ENCODE data around the gene GPR78. TPM values are rescaled to one million over a fixed set of nuclear protein-coding genes. Genes with fewer than 3 reads are reported as not detected.

The GPR78 gene, protein sequence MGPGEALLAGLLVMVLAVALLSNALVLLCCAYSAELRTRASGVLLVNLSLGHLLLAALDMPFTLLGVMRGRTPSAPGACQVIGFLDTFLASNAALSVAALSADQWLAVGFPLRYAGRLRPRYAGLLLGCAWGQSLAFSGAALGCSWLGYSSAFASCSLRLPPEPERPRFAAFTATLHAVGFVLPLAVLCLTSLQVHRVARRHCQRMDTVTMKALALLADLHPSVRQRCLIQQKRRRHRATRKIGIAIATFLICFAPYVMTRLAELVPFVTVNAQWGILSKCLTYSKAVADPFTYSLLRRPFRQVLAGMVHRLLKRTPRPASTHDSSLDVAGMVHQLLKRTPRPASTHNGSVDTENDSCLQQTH
- total RNA-seq (2012; rRNA removed) (under 0.01 TPM in 2 replicates), polyA plus RNA-seq (2012; rRNA removed) (0.07 and 0.10 TPM in 2 replicates), Bru-seq, nascent RNA (not detected), BruChase-seq, experiment 1, labeled RNA remaining after a 6-hour chase (percentile 9 among the genes with signal in this experiment), BruChase-seq, experiment 2, labeled RNA remaining after a 2-hour chase (not detected)
- polyA plus RNA-seq (2012; cell fraction: cytosol; rRNA removed): 0.03 and 0.05 TPM in 2 replicates
- polyA plus RNA-seq (2012; cell fraction: nucleus; rRNA removed; ENCODE audit: low replicate concordance): 1.3 and 1.7 TPM in 2 replicates
- long read RNA-seq, partial matches to known transcripts: 50 of 53 reads
- long read RNA-seq, other reads (novel, unspliced or antisense): 3 of 53 reads

GRCh38 chr4:8580321-8581093 lies at the start of gene GPR78:
Gene GPR78, plus strand, starts transcription at chr4:8580392. Its CDS starts 591 bp downstream, at chr4:8580983.
- Histone ChIP-seq H3K56ac (ENCODE audit: extremely low read depth, insufficient read depth, low read length) (no peak within 1 kb of the TSS), H3K4me3 (ENCODE audit: insufficient read depth, low read depth, low read length) (no peak within 1 kb of the TSS), H2AFZ (replicated peaks; ENCODE audit: low read length, poor library complexity) (peak within 1 kb of the TSS; percentile 11), H2AK9ac (replicated peaks; ENCODE audit: low read depth, low read length, poor library complexity) (no peak within 1 kb of the TSS), H4K8ac (ENCODE audit: low read depth in 2 of 2, low read length in 2 of 2) (no peak within 1 kb of the TSS), H4K91ac (ENCODE audit: insufficient read depth, low read depth, low read length) (no peak within 1 kb of the TSS), H3K27ac (ENCODE audit: insufficient read depth, low read length) (no peak within 1 kb of the TSS), H2AK5ac (ENCODE audit: low read depth, low read length) (no peak within 1 kb of the TSS), H3K4me1 (ENCODE audit: control insufficient read depth, insufficient read depth, low read length) (no peaks in the 10 kb centered on the region), H2BK20ac (ENCODE audit: low read depth, low read length) (no peak within 1 kb of the TSS), H3K18ac (ENCODE audit: low read depth, low read length) (no peak within 1 kb of the TSS), H3K14ac (replicated peaks; ENCODE audit: low read depth, low read length) (no peak within 1 kb of the TSS), H4K5ac (ENCODE audit: low read depth, low read length) (no peak within 1 kb of the TSS), H2BK120ac (ENCODE audit: low read depth, low read length) (no peak within 1 kb of the TSS), H2BK5ac (ENCODE audit: low read depth, low read length, poor library complexity, severe bottlenecking) (no peak within 1 kb of the TSS), H3K4ac (ENCODE audit: low read depth, low read length) (no peak within 1 kb of the TSS), H3K9ac (ENCODE audit: low read depth, low read length) (no peak within 1 kb of the TSS), H3K9me3 (ENCODE audit: control insufficient read depth, insufficient read depth, low read length) (no peaks in the 10 kb centered on the region; the same call in 1 of the 2 replicates), H3K9me1 (ENCODE audit: insufficient read depth, low read length) (no peaks in the 10 kb centered on the region), H3K36me3 (ENCODE audit: control insufficient read depth, insufficient read depth, low read length) (no peaks in the 10 kb centered on the region), H3K79me1 (ENCODE audit: low read depth in 1 of 2, low read length in 2 of 2) (no peaks in the 10 kb centered on the region), H3K23ac (ENCODE audit: low read depth, low read length) (no peak within 1 kb of the TSS), H4K20me1 (ENCODE audit: insufficient read depth, low read length) (no peaks in the 10 kb centered on the region; the same call in 1 of the 2 replicates), H2BK15ac (ENCODE audit: low read depth, low read length) (no peak within 1 kb of the TSS), H3K4me2 (ENCODE audit: low read depth, low read length) (no peak within 1 kb of the TSS; the same call in 1 of the 2 replicates), H3K27me3 (ENCODE audit: control insufficient read depth, insufficient read depth, low read length) (peaks cover 67% of the 10 kb centered on the region)
- in situ Hi-C loops (cut with MboI; ENCODE audit: low sequenced_read_pairs): no loop called here
- peak; percentile 98 for ATAC-seq (ENCODE audit: low read depth)
- WGBS, 2 experiments (ENCODE audit: extremely low coverage in 2 of 2, insufficient read length in 1 of 2): 4% methylated on average over 35 of the region's 63 CpGs; no CpG with 5 or more reads in 1 of the 2 experiments
- CTCF ChIA-PET: interaction anchor here (0.6 kb wide), 1 partner anchor 1880 kb away, joined by 3 read pairs; no protein-coding TSS in a partner anchor
- dilution Hi-C loops (cut with HindIII; ENCODE audit: low sequenced_read_pairs, unreplicated experiment): no loop called here
- BruUV-seq (replicated peaks): no TSS peak
- DNase-seq: peak; percentile 49
- POLR2A ChIA-PET (ENCODE audit: unreplicated experiment): no interaction called here
- intact Hi-C loops (cut with micrococcal nuclease): no loop called here
- TF ChIP-seq RCOR1 (IDR thresholded peaks at IDR 0.05; ENCODE audit: insufficient replicate concordance, low read length): no peak
- TF ChIP-seq MAZ (IDR thresholded peaks at IDR 0.05; ENCODE audit: borderline replicate concordance, low read depth, low read length): peak; percentile 48; the same call in 1 of the 2 replicates

Data from IMR-90 (cell line).